Activated CD4-positive, alpha-beta T cell treated with anti-CD3 and anti-CD28 coated beads, Interleukin-2, amount 10 ng/mL, durations not matched to agents 24 days and 14 days (primary cell): ENCODE data around the gene MED7. TPM values are rescaled to one million over a fixed set of nuclear protein-coding genes. Genes with fewer than 3 reads are reported as not detected.

ENCODE experiments used
- DNase-seq: peaks from one replicate; pipeline ENCODE4 v3.0.0; 2022
- H3K27ac Mint-ChIP-seq: one replicate; pipeline ENCODE4 v1.8.0; 2022; ENCODE audit warnings: mild to moderate bottlenecking, mixed read lengths
- H3K27me3 Mint-ChIP-seq: one replicate; pipeline ENCODE4 v1.8.0; 2022; ENCODE audit warnings: mixed read lengths
- H3K36me3 Mint-ChIP-seq: one replicate; pipeline ENCODE4 v1.8.0; 2022; ENCODE audit warnings: low read depth, mild to moderate bottlenecking, mixed read lengths
- H3K4me1 Mint-ChIP-seq: one replicate; pipeline ENCODE4 v1.8.0; 2021; ENCODE audit warnings: mixed read lengths
- H3K4me3 Mint-ChIP-seq: one replicate; pipeline ENCODE4 v1.8.0; 2022; ENCODE audit warnings: mild to moderate bottlenecking, moderate library complexity, mixed read lengths
- H3K9me3 Mint-ChIP-seq: one replicate; pipeline ENCODE4 v1.8.0; 2021; ENCODE audit warnings: mixed read lengths
- intact Hi-C: fragments of 100-400 bp; cut with micrococcal nuclease; formaldehyde crosslinking; loops from one replicate; pipeline ENCODE4 v1.15.1; 2023
- total RNA-seq: library from RNA; stranded (reverse); gene quantifications from 2 replicates; pipeline ENCODE4 v1.2.3, GENCODE V29; 2022

Gene MED7
- total RNA-seq, 1 donor from 2014 or later: 14.6 TPM

- Mint-ChIP-seq H3K27ac (peak overlapping the region; percentile 78), H3K27me3 (no peaks in the 10 kb centered on the region), H3K9me3 (peaks cover 5% of the 10 kb centered on the region), H3K4me1 (peaks cover 75% of the 10 kb centered on the region), H3K4me3 (peak overlapping the region; percentile 26), H3K36me3 (peaks cover 7% of the 10 kb centered on the region)
- intact Hi-C loops: loop anchor here (10.0 kb wide), 1 partner anchor 430 kb away; no protein-coding TSS in a partner anchor
- no peak for DNase-seq
Measured at GRCh38 chr5:157175071-157175612, 32.5 kb upstream of the MED7 start.

GRCh38 chr5:157172403-157172802 is 29.7 kb upstream of the MED7 start:
- Mint-ChIP-seq H3K4me1 (peaks cover 76% of the 10 kb centered on the region), H3K36me3 (peaks cover 3% of the 10 kb centered on the region), H3K27ac (peak overlapping the region; percentile 96), H3K4me3 (peak overlapping the region; percentile 81), H3K9me3 (peaks cover 5% of the 10 kb centered on the region), H3K27me3 (no peaks in the 10 kb centered on the region)
- intact Hi-C loops: loop anchor here (1.0 to 10.0 kb wide), 9 partner anchors 8 to 432 kb away; partner anchors contain the start of gene ITK
- peak; percentile 95 for DNase-seq

- intact Hi-C loops: no loop called here
- Mint-ChIP-seq H3K36me3 (peaks cover 3% of the 10 kb centered on the region), H3K27ac (peak overlapping the region; percentile 34), H3K4me1 (peaks cover 82% of the 10 kb centered on the region), H3K9me3 (peaks cover 5% of the 10 kb centered on the region), H3K27me3 (no peaks in the 10 kb centered on the region), H3K4me3 (no peak overlapping the region)
- no peak for DNase-seq
Measured at GRCh38 chr5:157168286-157168685, 25.6 kb upstream of the MED7 start.

DNA sequence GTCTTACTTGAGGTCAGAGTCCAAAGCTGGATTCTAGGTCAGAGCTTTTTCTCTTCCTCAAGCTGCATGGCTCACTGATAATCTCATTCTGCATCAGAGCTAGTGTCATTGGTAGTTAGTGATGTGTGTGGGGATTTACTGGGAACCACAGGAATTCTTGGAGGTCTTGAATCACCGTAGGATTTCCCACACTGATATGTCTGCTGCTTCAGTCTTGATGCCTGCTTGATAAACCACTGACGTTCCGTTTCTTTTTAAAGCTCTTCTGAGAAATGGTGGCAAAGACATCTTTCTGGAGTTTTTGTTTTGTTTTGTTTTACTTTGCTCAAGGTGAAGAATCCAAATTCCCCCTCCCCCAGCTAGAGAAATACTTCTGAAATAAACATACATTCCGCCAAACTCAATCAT is 24.6 kb upstream of the MED7 start:
- Mint-ChIP-seq H3K36me3 (peaks cover 3% of the 10 kb centered on the region), H3K4me3 (peak overlapping the region; percentile 75), H3K27ac (peak overlapping the region; percentile 91), H3K4me1 (peaks cover 80% of the 10 kb centered on the region), H3K27me3 (no peaks in the 10 kb centered on the region), H3K9me3 (peaks cover 5% of the 10 kb centered on the region)
- intact Hi-C loops: loop anchor here (1.0 kb wide), 4 partner anchors 8 to 55 kb away; no protein-coding TSS in a partner anchor
- peak; percentile 78 for DNase-seq

GRCh38 chr5:157166214-157167213 is 23.8 kb upstream of the MED7 start, which contains the start of gene GARIN3:
Gene GARIN3 (minus strand): TSS chr5:157166264. CDS start chr5:157166168, 96 bp downstream.
- peaks cover 3% of the 10 kb centered on the region for H3K36me3 Mint-ChIP-seq
- H3K27me3 Mint-ChIP-seq: no peaks in the 10 kb centered on the region
- DNase-seq: no peak
- intact Hi-C loops: loop anchor here (1.0 kb wide), 4 partner anchors 7 to 56 kb away; no protein-coding TSS in a partner anchor
- peaks cover 74% of the 10 kb centered on the region for H3K4me1 Mint-ChIP-seq
- peak within 1 kb of the TSS; percentile 91 for H3K27ac Mint-ChIP-seq
- H3K4me3 Mint-ChIP-seq: peak within 1 kb of the TSS; percentile 75
- H3K9me3 Mint-ChIP-seq: peaks cover 5% of the 10 kb centered on the region

GRCh38 chr5:157165668-157166067 is 23.0 kb upstream of the MED7 start:
- H3K27me3 Mint-ChIP-seq: no peaks in the 10 kb centered on the region
- H3K36me3 Mint-ChIP-seq: peaks cover 3% of the 10 kb centered on the region
- H3K9me3 Mint-ChIP-seq: no peaks in the 10 kb centered on the region
- peak overlapping the region; percentile 1 for H3K27ac Mint-ChIP-seq
- intact Hi-C loops: no loop called here
- DNase-seq: no peak
- H3K4me1 Mint-ChIP-seq: peaks cover 71% of the 10 kb centered on the region
- no peak overlapping the region for H3K4me3 Mint-ChIP-seq

DNA sequence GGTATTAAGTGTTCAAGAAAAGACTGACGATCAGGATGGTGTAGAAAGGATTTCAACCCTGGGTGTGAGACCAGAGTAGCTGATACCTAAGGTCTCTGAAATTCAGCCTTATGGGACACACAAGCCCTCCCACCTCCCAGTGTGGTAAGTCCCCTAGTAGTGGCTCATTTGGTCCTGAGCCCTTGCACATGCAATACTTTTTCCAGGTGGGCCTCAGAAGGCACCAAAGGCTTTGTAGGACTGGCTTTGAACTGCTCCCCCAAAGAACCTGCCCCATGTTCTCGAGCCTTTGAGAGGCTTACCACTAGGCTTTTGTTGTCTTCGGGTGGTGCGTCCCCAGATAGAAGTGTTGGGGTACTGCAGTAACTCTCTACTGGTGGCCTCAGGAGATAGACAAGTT is 22.6 kb upstream of the MED7 start:
- intact Hi-C loops: no loop called here
- H3K27me3 Mint-ChIP-seq: no peaks in the 10 kb centered on the region
- H3K4me1 Mint-ChIP-seq: peaks cover 67% of the 10 kb centered on the region
- peak overlapping the region; percentile 1 for H3K27ac Mint-ChIP-seq
- H3K4me3 Mint-ChIP-seq: no peak overlapping the region
- no peak for DNase-seq
- no peaks in the 10 kb centered on the region for H3K9me3 Mint-ChIP-seq
- H3K36me3 Mint-ChIP-seq: peaks cover under 1% of the 10 kb centered on the region

- no peak for DNase-seq
- peaks cover 68% of the 10 kb centered on the region for H3K4me1 Mint-ChIP-seq
- H3K27ac Mint-ChIP-seq: peak overlapping the region; percentile 12
Measured at GRCh38 chr5:157164521-157164920, 21.9 kb upstream of the MED7 start.

GRCh38 chr5:157162919-157163510 is 20.4 kb upstream of the MED7 start:
- H3K36me3 Mint-ChIP-seq: no peaks in the 10 kb centered on the region
- no peak overlapping the region for H3K27ac Mint-ChIP-seq
- H3K4me1 Mint-ChIP-seq: peaks cover 62% of the 10 kb centered on the region
- H3K9me3 Mint-ChIP-seq: no peaks in the 10 kb centered on the region
- no peaks in the 10 kb centered on the region for H3K27me3 Mint-ChIP-seq
- H3K4me3 Mint-ChIP-seq: no peak overlapping the region
- DNase-seq: no peak
- intact Hi-C loops: no loop called here

More at GRCh38 chr5:157164521-157164920, 21.9 kb upstream of the MED7 start:
- H3K4me3 Mint-ChIP-seq: no peak overlapping the region
- no peaks in the 10 kb centered on the region for H3K27me3 Mint-ChIP-seq
- no peaks in the 10 kb centered on the region for H3K9me3 Mint-ChIP-seq
- intact Hi-C loops: no loop called here
- no peaks in the 10 kb centered on the region for H3K36me3 Mint-ChIP-seq

GRCh38 chr5:157161996-157162395 is 19.3 kb upstream of the MED7 start:
- Mint-ChIP-seq H3K4me1 (peaks cover 56% of the 10 kb centered on the region), H3K36me3 (no peaks in the 10 kb centered on the region), H3K4me3 (no peak overlapping the region), H3K27ac (no peak overlapping the region), H3K27me3 (no peaks in the 10 kb centered on the region), H3K9me3 (no peaks in the 10 kb centered on the region)
- DNase-seq: no peak
- intact Hi-C loops: no loop called here

DNA sequence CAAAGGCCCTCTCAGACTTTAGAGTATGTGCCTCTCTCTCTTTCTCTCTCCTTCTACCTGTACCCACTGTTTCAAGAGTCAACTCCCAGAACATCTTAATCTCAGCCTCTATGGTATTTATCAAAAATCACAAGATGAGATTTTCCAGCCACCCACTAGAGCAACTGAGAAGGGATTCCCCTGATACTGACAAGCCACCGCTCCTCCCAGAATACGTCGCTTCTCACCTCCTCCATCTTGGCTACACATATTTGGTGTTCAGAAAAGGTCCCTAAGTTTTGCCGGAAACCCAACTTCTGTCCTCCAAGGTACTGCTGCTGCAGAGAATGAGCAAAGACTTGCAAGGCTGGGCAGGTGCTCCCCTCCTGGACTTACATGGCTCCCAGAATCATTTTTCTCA is 17.3 kb upstream of the MED7 start:
- peak overlapping the region; percentile 54 for H3K4me3 Mint-ChIP-seq
- no peaks in the 10 kb centered on the region for H3K27me3 Mint-ChIP-seq
- intact Hi-C loops: no loop called here
- peak overlapping the region; percentile 87 for H3K27ac Mint-ChIP-seq
- DNase-seq: peak; percentile 75
- peaks cover 54% of the 10 kb centered on the region for H3K4me1 Mint-ChIP-seq
- H3K36me3 Mint-ChIP-seq: no peaks in the 10 kb centered on the region
- no peaks in the 10 kb centered on the region for H3K9me3 Mint-ChIP-seq

- no peaks in the 10 kb centered on the region for H3K9me3 Mint-ChIP-seq
- H3K27ac Mint-ChIP-seq: peak overlapping the region; percentile 87
- intact Hi-C loops: loop anchor here (1.0 kb wide), 1 partner anchor 8 kb away; no protein-coding TSS in a partner anchor
- H3K4me1 Mint-ChIP-seq: peaks cover 57% of the 10 kb centered on the region
- H3K27me3 Mint-ChIP-seq: no peaks in the 10 kb centered on the region
- no peaks in the 10 kb centered on the region for H3K36me3 Mint-ChIP-seq
- DNase-seq: peak; percentile 74
- H3K4me3 Mint-ChIP-seq: peak overlapping the region; percentile 4
Measured at GRCh38 chr5:157159209-157159751, 16.6 kb upstream of the MED7 start.

- Mint-ChIP-seq H3K4me3 (no peak overlapping the region), H3K27me3 (no peaks in the 10 kb centered on the region), H3K9me3 (no peaks in the 10 kb centered on the region), H3K36me3 (no peaks in the 10 kb centered on the region), H3K27ac (no peak overlapping the region), H3K4me1 (peaks cover 60% of the 10 kb centered on the region)
- intact Hi-C loops: no loop called here
- no peak for DNase-seq
Measured at GRCh38 chr5:157157293-157157891, 14.7 kb upstream of the MED7 start.
